Esophagus muscularis mucosa (tissue), 4 donors: ENCODE measurements around the gene CNPY2.

Experiments used
- CTCF ChIP-seq, 3 experiments: fragments of 200-600 bp in 2 of 3; fragments of 450-650 bp in 1 of 3; sonication (generic) in 2 of 3; IDR thresholded peaks; one replicate each; pipeline ENCODE4 v1.5.1; 2017 to 2019; ENCODE audit warnings: antibody characterized with exemption in 3 of 3, mild to moderate bottlenecking in 2 of 3, moderate library complexity in 1 of 3
- EP300 ChIP-seq: sonication (generic); formaldehyde crosslinking; IDR thresholded peaks from one replicate; pipeline ENCODE4 v1.6.1; 2017; ENCODE audit warnings: antibody characterized with exemption
- POLR2A ChIP-seq: fragments of 450-650 bp; IDR thresholded peaks from one replicate; pipeline ENCODE4 v1.6.1; 2017; ENCODE audit warnings: antibody characterized with exemption, moderate library complexity, mild to moderate bottlenecking, low read depth

DNA sequence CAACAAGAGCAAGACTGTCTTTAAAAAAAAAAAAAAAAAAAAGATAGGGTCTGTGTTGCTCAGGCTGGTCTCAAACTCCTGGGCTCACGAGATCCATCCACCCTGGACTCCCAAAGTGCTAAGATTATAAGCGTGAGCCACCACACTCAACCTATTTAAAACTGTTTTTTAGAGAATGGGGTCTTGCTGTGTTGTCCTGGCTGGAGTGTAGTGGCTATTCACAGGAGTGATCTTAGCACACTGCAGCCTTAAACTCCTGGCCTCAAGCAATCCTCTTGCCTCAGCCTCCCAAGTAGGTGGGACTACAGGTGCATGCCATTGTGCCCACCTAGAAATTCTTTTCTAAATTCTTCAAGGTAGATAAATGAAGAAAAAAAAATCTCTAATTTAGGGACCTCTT is 41.5 kb downstream of the CNPY2 start:
- TF ChIP-seq CTCF (IDR thresholded peaks at IDR 0.05) (no peak), POLR2A (no peak), EP300 (no peak)
